ENCODE data around the gene TTC21B.

TTC21B gene

GRCh38 chr2:165920748-165921147 lies 32.8 kb downstream of the TTC21B start:
- no peak for DNase-seq

GRCh38 chr2:165913636-165914035 lies 39.9 kb downstream of the TTC21B start:
- no peak for DNase-seq

DNA sequence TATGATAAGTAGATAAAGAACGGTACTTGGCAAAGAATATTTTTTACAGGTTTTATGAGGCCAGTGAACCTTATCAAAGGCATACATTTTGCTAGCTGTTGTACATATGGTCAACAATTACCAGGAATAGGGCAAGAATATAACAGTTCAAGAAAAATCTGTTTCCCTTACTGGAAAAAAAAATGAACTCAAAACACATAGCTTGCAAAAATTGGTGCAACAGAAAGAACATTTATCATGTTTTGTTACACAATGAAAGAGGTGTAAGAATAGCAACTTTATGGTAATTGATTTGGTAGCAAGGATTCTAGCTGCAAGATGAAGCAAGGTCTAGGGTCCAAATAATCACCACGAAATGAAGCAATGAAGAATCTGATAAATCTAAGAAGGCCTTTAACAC lies 41.6 kb downstream of the TTC21B start:
- no peak for DNase-seq

GRCh38 chr2:165911231-165911630 lies 42.3 kb downstream of the TTC21B start:
- DNase-seq: no peak

- DNase-seq: no peak
Measured at GRCh38 chr2:165909466-165909865, 44.1 kb downstream of the TTC21B start.

GRCh38 chr2:165905854-165906253 lies 47.7 kb downstream of the TTC21B start:
- no peak for DNase-seq

DNA sequence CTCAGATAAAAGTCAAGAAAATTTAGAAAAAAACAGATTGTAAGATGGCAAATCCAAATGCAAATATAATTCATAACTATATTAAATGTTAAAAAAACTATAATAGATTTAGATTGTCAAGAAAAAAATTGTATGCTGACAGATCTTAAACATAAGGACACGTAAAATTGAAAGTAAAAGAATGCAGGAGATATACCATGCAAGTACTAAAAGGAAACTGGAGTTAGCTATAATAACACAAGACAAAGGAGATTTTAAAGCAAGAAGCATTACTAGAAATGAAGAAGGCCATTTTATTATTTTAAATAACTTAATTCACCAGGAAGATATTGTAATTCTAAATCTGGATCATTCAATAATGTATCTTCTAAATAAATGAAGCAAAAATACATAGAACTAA lies 48.3 kb downstream of the TTC21B start:
- no peak for DNase-seq

- DNase-seq: no peak
Measured at GRCh38 chr2:165904432-165904831, 49.1 kb downstream of the TTC21B start.

DNA sequence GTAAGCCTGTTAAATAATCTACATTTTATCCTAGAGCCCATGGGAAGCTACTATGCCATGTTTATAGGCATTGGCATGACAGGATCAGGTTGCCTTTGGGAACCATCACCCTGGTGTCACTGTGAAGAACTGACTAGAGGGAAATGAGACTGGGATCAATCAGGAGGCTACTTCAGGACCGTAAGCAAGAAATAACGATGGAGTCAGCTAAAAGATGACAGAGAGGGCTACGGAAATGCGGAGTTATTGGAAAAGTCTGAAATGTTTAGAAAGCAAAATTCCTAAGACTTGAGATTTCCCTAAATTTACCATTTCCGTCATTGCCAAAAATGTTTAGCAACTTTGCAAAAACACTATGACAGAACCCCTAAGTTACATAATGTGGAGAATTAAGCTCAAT lies 50.2 kb downstream of the TTC21B start:
- DNase-seq: no peak

GRCh38 chr2:165902934-165903333 lies 50.6 kb downstream of the TTC21B start:
- DNase-seq: peak; percentile 3 to 60

GRCh38 chr2:165901620-165902298 lies 51.8 kb downstream of the TTC21B start:
- no peak for DNase-seq

DNA sequence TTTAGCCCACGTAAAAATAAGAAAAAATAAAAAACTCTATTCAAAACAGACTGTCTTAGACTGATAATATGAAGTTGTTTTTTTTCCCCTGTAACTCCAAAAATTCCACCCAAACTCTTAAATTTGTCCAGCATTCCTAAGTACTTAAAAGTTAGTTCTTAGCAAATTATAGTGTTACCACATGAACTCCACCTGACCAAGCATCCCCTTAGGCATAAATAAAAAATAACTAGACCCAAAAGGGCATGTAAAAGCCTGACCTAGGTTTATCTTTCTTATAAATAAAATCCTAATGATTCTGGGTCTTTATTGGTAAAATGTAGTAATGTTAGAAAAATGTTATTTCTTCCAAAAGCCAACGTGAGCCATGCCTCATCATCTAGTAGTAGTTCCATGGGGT lies 54.3 kb downstream of the TTC21B start:
- no peak for DNase-seq

DNA sequence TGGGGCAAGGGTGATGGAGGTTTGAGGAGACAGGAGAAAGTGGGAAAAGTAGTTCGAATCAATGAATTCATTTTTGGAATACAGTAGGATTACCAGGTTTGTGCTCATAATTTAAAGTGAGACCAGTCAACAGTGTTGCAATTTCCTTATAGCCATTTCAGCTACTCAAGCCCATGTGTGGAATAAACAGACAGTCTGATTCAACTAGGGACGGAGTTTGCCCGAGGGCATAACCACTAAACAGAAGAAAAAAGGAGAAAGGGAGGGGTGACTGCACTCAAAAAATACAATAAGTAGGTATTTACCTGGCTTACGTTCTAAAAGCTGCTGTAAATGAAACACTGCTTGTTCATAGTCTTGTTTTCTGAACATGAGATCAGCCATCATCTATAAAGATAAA lies 55.2 kb downstream of the TTC21B start:
- no peak for DNase-seq

DNA sequence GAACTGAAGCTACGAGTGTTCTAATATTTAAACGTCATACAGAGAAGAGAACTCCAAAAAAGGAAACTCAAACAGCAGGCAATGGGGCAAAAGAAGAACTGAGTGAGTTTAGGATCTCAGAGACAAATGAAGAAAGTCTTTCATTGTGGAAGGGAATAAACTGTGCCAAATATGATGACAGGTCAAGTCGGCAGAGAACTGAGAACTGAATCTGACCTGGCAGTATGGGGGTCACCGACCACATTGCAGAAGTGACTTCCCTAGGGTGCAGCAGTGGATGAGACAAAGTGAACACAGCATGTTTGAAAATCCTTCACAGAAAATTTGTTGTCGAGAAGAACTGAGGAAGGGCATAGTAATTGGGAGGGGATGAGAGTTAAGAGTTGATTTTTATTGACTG lies 55.9 kb downstream of the TTC21B start:
- no peak for DNase-seq

DNA sequence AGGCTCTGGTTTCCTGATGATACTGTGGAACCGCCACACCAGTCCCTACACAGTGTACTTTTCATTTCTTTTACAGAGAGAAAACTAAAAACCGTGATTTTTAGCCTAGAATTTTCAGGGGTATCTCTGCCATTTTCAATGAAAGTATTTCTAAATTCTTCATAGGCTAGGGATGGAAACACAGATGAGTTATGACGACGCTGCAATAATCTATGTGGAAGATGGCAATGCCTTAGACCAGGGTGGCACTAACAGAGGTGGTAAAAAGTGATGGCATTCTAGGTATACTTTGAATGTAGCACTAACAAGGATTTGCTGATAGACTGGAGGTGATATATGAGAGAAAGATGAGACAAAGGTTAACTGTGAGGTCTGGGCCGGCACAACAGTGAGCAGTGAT lies 56.5 kb downstream of the TTC21B start:
- no peak for DNase-seq

GRCh38 chr2:165895974-165896373 lies 57.6 kb downstream of the TTC21B start:
- DNase-seq: no peak

- no peak for DNase-seq
Measured at GRCh38 chr2:165893556-165893955, 60.0 kb downstream of the TTC21B start.

DNA sequence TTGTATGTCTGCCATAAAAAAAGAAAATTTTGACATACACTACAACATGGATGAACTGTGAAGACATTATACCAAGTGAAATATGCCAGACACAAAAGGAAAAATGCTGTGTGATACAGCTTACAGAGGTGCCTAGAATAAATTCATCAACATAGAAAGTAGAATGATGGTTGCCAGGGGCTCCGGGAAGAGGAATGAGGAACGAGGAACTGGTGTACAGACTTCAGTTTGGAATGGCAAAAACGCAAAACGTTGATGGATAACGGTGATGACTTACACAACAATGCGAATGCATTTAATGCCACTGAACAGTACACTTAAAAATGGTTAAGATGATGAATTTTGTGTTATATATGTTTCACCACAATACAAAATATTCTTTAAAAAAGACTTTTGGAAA lies 61.0 kb downstream of the TTC21B start:
- no peak for DNase-seq

DNA sequence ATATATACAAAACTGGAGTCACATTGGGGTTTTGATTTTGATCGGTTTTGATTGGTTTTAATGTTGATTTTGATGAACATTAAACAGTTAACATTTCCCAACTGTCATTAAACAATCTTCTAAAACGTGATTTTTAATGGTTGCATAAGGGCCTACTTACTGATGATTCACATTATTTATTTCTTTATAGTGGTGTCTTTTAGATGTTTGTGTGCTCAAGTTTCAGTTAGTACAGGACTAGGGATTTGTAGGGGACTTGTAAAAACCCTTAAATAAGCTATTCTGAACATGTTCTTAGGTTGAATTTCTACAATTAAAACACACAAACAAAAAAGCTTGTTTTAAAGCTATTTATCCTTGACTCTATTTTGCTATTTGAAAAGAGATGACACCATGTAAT lies 61.6 kb downstream of the TTC21B start:
- no peak for DNase-seq

GRCh38 chr2:165891345-165891744 lies 62.2 kb downstream of the TTC21B start:
- no peak for DNase-seq

GRCh38 chr2:165889798-165890197 lies 63.8 kb downstream of the TTC21B start:
- no peak for DNase-seq

DNA sequence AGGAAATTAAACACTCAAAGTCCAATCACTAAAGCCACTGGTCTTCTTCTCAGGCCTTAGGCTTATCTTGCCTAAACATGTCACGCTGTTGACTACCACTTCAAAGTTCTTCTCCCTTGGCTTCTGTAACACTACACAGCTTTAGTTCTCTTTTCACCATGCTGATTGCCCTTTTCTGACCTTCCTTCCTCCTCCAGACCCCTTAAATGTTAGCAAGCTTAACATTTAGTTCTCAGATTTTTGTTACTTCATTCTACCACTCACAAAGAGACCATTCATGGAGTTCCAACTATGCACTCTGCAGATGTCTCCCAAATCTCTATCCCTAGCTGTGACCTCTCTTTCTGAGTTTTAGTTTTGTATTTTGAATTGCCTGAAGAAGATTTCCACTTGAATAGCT lies 64.4 kb downstream of the TTC21B start:
- no peak for DNase-seq

DNA sequence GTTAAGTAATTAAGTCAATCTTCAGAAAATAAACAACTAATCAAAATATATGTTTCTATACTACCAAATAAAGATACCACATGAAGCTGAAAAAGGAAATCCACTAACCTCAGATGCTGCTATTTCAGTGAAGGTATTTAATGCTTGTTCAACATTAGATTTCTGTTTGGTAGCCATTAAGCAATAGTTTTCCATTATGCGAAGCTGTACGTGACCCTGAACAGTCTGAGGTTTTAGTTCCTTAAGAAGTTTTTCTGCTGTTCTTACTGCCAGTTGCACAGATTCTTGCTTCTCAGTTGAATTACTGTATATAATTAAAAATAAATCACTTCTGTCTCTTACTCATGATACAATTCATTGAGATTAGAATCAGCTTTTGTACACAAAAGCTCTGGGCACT lies 65.4 kb downstream of the TTC21B start:
- no peak for DNase-seq

DNA sequence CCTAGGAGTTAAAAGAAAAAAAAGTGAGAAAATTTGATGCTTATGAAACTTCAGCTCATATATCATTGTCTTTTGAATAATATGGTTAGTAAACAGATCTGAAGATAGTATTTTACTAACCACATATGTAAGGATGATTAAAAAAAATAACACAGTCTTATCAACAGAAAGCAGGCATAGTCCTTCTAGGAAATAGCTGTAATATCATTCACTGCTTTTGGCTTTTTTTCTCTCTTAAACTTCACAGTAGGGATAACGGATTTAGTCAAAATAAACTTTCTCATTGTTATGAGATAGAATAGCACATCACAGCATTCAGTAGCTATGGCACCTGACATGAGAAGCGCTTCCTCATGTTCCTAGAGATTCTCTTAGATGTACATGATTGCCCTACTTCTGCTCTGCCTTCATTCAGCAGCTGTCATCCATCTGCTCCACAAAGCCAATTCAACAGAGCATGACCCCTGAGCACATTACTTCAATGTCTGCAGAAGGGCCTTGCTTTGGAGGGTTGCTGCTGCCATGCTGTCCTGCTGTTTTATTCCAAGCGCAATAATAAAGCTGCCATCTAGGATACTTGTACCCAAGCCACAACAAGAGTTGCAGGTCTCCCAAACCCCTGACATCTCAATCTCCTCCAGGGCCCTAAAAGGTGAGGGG lies 67.0 kb downstream of the TTC21B start:
- DNase-seq: no peak

All from SW 1271 (cell line).